Stimulated activated memory B cell treated with anti-CD40 and anti-IgM and Interleukin-4, amounts not matched to agents 10 μg/mL and 1 μg/mL and 100 μg/mL, for 72 hours (primary cell): ENCODE data around the gene GORAB.

ENCODE experiments used
- ATAC-seq: fragments of 150-1000 bp; cut with Tn5 transposase; 2 replicates; pipeline ENCODE4 v1.10.0; 2021
- H3K27ac Mint-ChIP-seq: one replicate; pipeline ENCODE4 v1.8.0; 2022; ENCODE audit warnings: mild to moderate bottlenecking, mixed read lengths
- H3K27me3 Mint-ChIP-seq: one replicate; pipeline ENCODE4 v1.8.0; 2022; ENCODE audit warnings: mixed read lengths
- H3K36me3 Mint-ChIP-seq: one replicate; pipeline ENCODE4 v1.8.0; 2022; ENCODE audit warnings: mixed read lengths
- H3K4me1 Mint-ChIP-seq: one replicate; pipeline ENCODE4 v1.8.0; 2022; ENCODE audit warnings: mixed read lengths
- H3K4me3 Mint-ChIP-seq: one replicate; pipeline ENCODE4 v1.8.0; 2022; ENCODE audit warnings: mild to moderate bottlenecking, moderate library complexity, mixed read lengths
- H3K9me3 Mint-ChIP-seq: one replicate; pipeline ENCODE4 v1.8.0; 2022; ENCODE audit warnings: mixed read lengths

GORAB gene

DNA sequence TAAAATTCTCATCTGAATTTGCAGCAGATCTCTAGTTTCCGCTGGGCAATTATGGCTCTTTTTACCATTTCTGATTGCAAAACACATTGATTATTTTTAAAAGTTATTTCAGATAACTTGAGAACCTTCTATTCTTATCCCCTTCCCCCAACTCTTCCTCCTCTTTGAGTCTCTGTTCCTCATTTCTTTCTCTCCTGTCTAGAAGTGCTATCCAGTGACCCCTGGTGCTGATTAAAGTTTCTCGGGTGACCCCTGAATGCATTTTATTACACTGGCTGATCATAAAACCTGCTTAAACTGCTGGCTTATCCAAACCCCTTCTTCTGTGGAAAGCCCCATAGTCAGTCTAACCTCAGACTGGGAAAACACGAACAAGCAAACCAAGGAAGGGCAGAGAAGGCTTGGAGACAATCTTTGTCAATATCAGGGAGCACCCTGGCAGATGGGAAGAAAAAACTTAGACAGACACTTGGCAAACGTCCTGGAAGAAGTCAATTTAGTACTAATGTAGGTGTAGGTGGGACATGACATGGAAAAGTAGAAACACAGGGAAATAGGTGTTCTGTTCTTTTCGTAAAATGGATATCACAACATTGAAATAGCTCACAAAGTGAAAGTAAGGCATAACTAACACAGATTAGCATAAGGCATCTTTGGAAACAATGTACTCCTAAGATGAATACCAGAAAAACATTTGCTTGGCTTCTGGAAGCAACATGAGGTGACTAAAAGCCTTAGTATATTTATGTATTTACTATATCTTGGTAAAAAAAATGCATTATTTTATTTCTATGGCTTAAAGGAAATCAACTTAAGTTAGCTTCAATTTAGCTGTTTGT, 61.4 kb downstream of the GORAB start:
- Mint-ChIP-seq H3K4me1 (no peaks in the 10 kb centered on the region), H3K4me3 (no peak overlapping the region), H3K27ac (no peak overlapping the region), H3K9me3 (peaks cover 10% of the 10 kb centered on the region), H3K36me3 (no peaks in the 10 kb centered on the region), H3K27me3 (peaks cover 36% of the 10 kb centered on the region)
- no peak for ATAC-seq

DNA sequence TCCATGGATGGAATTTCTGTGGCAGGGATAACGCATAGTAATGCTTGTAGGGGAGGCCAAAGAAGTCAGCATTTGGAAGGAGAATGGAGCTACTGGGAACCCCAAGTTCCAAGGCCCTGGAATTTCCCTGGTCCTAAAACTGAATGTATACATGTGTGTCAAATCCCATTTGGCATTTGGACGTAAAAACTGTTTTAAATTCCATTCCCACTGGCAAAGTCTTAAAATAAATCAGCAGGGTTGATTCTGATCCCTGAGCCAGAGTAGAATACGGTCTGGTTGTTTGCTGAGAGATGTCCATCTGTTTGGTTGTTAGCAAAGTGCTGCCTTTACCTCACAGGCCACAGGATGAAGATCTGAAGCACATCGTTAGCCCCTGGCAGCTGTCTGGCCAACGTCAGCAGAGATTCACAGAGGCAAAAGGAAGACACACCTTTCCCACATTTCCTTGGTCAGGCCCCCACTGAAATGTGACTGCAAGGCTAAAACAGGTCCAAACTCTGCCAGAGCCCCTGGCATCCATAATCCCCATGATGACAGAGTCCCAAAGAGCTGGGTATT, 62.2 kb downstream of the GORAB start:
- peaks cover 36% of the 10 kb centered on the region for H3K27me3 Mint-ChIP-seq
- ATAC-seq, result no peak
- H3K4me3 Mint-ChIP-seq, result no peak overlapping the region
- H3K27ac Mint-ChIP-seq, result no peak overlapping the region
- no peaks in the 10 kb centered on the region for H3K36me3 Mint-ChIP-seq
- H3K9me3 Mint-ChIP-seq, result peaks cover 10% of the 10 kb centered on the region
- no peaks in the 10 kb centered on the region for H3K4me1 Mint-ChIP-seq

DNA sequence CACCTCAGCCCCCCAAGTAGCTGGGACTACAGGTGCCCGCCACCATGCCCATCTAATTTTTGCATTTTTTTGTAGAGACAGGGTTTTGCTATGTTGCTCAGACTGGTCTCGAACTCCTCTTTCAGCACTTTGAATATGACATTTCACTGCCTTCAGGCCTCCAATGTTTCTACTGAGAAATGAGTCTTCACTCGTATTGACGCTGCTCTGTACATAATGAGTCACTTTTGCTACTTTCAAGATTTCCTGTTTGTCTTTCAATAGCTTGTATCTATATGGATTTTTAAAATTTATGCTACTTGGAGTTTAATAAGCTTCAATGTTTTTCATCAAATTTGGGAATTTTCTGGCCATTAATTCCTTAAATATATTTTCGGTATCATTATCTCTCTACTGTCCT, 64.7 kb downstream of the GORAB start:
- H3K27me3 Mint-ChIP-seq, result peaks cover 11% of the 10 kb centered on the region
- no peaks in the 10 kb centered on the region for H3K36me3 Mint-ChIP-seq
- no peak overlapping the region for H3K27ac Mint-ChIP-seq
- no peaks in the 10 kb centered on the region for H3K4me1 Mint-ChIP-seq
- peaks cover 13% of the 10 kb centered on the region for H3K9me3 Mint-ChIP-seq
- no peak overlapping the region for H3K4me3 Mint-ChIP-seq
- ATAC-seq, result no peak

DNA sequence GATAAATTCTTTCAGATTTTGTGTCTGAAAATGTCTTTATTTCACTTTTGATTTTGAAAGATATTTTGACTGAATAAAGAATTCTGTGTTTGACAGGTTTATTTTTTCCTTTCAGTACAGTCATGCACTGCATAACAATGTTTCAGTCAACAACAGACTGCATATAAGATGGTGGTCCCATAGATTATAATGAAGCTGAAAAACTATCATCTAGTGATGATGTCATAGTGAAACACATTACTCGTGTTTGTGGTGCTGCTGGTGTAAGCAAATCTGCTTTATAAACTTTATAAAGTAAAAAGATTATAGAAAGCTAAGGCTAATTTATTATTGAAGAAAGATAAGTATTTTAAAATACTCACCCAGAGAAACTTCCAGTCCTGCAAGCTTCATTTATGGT, 66.7 kb downstream of the GORAB start:
- Mint-ChIP-seq H3K9me3 (peaks cover 21% of the 10 kb centered on the region), H3K4me1 (no peaks in the 10 kb centered on the region), H3K4me3 (no peak overlapping the region), H3K27me3 (peaks cover 2% of the 10 kb centered on the region), H3K36me3 (no peaks in the 10 kb centered on the region), H3K27ac (no peak overlapping the region)
- ATAC-seq, result no peak

DNA sequence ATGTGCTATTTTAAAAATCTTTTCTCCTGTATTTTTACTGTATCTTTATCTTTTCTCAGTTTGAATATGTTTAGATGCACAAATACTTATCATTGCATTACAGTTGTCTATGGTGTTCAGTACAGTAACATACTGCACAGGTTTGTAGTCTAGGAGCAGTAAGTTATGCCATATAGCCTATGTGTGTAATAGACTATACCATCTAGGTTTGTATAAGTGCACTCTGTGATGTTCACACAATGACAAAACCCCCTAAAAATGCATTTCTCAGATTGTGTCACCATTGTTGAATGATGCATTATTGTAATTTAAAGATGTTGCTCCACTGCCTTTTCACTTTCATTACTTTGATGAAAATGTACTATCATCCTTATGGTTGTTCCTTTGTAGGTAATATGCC, 67.1 kb downstream of the GORAB start:
- no peak overlapping the region for H3K27ac Mint-ChIP-seq
- H3K27me3 Mint-ChIP-seq, result no peaks in the 10 kb centered on the region
- H3K4me1 Mint-ChIP-seq, result no peaks in the 10 kb centered on the region
- ATAC-seq, result no peak
- H3K9me3 Mint-ChIP-seq, result peaks cover 21% of the 10 kb centered on the region
- H3K4me3 Mint-ChIP-seq, result no peak overlapping the region
- H3K36me3 Mint-ChIP-seq, result no peaks in the 10 kb centered on the region

DNA sequence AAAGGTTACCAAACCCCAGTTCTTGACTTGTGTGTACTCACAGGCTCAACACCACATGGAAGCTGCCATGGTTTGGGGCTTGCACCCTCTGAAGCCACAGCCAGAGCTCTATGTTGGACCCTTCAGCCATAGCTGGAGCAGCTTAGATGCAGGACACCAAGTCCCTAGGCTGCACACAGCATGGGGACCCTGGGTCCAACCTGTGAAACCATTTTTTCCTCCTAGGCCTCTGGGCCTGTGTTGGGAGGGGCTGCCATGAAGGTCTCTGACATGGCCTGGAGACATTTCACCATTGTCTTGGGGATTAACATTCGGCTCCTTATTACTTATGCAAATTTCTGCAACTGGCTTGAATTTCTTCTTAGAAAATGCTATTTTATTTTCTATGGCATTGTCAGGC, 69.9 kb downstream of the GORAB start:
- no peaks in the 10 kb centered on the region for H3K27me3 Mint-ChIP-seq
- no peak for ATAC-seq
- no peak overlapping the region for H3K27ac Mint-ChIP-seq
- peaks cover 21% of the 10 kb centered on the region for H3K9me3 Mint-ChIP-seq
- H3K4me3 Mint-ChIP-seq, result no peak overlapping the region
- H3K36me3 Mint-ChIP-seq, result no peaks in the 10 kb centered on the region
- H3K4me1 Mint-ChIP-seq, result no peaks in the 10 kb centered on the region
